GM19351 (cell line): ENCODE measurements around the gene NHSL1.

Source experiments
- ATAC-seq: cut with Tn5 transposase; IDR thresholded peaks from one replicate; pipeline ENCODE4 v1.9.1; 2021; ENCODE audit warnings: mild to moderate bottlenecking, moderate library complexity; ENCODE audit not compliant: unreplicated experiment

NHSL1 gene

GRCh38 chr6:138468320-138469015 lies 30.8 kb downstream of the NHSL1 start:
- ATAC-seq, result no peak

DNA sequence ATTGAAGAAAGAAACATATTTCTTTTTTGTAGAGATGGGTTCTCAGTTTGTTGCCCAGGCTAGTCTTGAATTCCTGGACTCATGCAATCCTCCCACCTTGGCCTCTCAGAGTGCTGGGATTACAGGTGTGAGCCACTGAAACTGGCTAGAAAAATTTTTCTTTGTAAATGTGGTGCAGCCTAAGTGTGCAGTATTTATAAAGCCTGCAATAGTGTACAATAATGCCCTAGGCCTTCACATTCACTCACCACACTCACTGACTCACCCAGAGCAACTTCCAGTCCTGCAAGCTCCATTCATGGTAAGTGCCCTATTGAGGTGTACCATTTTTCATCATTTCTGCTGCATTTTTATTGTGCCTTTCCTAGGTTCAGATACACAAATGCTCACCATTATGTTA lies 31.4 kb downstream of the NHSL1 start:
- ATAC-seq, result no peak

- no peak for ATAC-seq
Measured at GRCh38 chr6:138465007-138465645, 34.2 kb downstream of the NHSL1 start.

DNA sequence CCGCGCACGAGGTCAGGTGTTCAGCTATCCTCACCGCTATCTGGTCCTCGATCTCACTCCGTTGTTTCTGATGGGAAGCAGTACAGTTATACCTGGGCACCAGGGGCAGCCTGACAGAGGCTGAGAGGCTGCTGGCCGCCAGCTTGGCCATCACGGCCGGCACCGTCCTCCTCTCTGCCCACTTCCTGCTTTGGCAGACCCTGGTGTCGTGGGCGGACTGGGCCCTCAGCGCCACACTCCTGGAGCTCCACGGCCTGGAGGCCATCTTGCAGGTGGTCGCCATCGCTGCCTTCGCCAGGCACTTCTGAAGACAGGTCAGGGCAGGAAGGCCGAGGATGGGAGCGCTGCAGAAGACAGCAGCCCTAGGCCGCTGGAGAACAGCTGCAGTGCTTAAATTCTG lies 35.2 kb downstream of the NHSL1 start:
- no peak for ATAC-seq

GRCh38 chr6:138461647-138462046 lies 37.6 kb downstream of the NHSL1 start:
- no peak for ATAC-seq

- no peak for ATAC-seq
Measured at GRCh38 chr6:138456401-138456790, 42.9 kb downstream of the NHSL1 start.

GRCh38 chr6:138455746-138456400 lies 43.4 kb downstream of the NHSL1 start:
- ATAC-seq, result peak; percentile 79

DNA sequence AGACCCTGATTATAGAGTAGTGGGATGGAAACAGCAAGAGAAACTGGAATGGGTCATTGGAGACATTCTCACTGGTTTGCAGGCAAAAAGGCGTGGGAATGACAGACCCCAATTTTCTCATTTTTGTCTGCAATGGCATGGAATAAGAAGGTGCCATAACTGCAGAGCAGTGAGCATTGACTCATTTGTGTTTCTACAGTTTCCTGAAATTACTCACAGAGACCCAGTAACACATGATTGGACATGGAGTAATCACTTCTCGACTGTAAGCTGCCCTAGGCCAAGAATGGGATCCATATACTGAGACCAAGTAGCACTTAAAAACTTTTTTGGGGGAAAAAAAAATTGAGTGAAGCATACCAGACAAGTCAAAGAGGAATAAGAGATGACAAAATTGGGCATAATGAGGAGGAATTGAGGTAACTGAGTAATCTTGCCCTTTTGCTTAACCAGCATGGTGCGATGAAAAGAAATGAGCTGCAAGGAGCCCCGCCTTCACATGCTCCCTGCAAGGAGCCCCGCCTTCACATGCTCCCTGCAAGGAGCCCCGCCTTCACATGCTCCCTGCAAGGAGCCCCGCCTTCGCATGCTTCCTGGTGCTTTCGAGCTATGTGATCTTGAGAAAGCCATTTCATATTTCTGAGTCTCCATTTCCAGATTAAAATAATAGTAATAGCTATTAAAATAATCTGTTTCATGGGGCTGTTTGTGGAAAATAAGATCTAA lies 44.1 kb downstream of the NHSL1 start:
- ATAC-seq, result peak; percentile 56

- no peak for ATAC-seq
Measured at GRCh38 chr6:138451043-138451442, 48.3 kb downstream of the NHSL1 start.

- peak; percentile 73 for ATAC-seq
Measured at GRCh38 chr6:138450445-138450844, 48.8 kb downstream of the NHSL1 start.

GRCh38 chr6:138446821-138447220 lies 52.5 kb downstream of the NHSL1 start:
- ATAC-seq, result no peak

DNA sequence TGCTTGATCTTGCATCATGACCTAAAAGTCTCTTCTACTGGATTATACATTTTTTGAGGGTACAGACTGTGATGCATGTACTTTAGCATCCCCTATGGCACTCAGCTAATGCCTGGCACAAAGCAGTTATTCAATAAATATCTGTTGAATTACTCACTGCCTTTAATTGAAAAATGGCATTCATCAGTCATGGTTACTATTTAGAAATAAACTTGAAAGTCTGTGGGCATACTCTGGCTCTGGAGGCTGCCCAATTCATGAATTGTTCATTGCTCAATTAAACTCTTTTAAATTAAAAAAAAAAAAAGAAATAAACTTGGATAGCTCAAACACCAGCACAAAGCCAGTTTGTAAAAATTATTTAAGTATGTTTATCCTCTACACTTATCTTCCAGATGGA lies 55.3 kb downstream of the NHSL1 start:
- ATAC-seq, result no peak

- ATAC-seq, result no peak
Measured at GRCh38 chr6:138442663-138443062, 56.6 kb downstream of the NHSL1 start.

GRCh38 chr6:138441965-138442364 lies 57.3 kb downstream of the NHSL1 start:
- ATAC-seq, result no peak

GRCh38 chr6:138440758-138441357 lies 58.4 kb downstream of the NHSL1 start:
- ATAC-seq, result no peak

DNA sequence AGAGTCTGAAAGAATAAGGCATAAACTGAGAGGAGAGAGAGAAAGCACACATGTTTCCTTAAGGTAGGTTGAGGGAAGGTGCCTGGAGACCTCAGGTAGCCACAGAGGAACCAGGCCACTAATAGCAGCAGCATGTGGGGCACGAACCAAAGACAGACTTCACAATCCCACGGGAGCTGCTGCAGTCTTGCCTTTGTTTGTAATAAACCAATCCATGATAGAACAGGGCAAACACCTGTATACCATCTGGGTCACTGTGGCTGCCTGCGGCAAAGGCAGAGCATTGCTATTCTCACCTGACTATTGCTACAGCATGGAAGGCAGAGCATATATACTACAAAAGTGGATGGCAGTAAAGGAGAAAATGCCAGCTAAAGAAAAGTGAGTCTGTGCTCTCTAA lies 59.0 kb downstream of the NHSL1 start:
- ATAC-seq, result no peak

DNA sequence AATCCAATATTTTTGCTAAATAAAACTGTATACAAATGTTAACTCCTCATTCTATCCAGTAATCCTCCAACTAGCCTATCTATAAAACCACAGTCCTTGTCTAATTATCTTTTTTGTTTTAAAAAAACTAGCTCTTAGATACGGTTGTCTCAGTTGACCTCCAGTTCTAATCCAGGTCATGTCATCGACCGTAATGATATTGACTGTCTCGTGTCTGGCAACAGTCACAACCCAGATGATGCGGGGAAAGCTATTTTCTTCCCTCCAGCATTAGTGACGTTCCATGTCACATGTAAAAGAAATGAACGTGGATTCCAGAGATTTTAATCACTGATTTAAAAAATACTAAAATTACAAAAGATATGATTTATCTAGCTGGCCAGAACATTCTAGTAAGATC lies 59.7 kb downstream of the NHSL1 start:
- no peak for ATAC-seq

- no peak for ATAC-seq
Measured at GRCh38 chr6:138434925-138435324, 64.4 kb downstream of the NHSL1 start.

DNA sequence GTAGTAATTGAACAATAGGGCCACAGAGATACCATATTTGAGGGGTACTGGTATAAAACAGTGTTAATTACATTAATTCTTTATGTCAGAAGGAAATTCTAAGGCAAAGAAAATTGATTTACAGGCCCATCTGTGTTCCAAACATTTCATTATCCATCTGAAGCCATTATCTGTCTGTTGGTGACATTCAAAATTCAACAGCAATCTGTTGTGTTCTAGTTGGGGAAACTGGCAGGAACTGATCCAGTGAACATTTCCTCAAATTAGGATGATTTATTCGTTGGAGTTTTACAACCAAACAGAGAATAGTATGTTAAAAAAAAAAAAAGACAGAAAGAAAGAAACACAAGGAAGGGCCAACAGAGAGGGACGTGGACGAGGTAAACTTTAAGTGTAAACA lies 65.2 kb downstream of the NHSL1 start:
- ATAC-seq, result no peak

- ATAC-seq, result no peak
Measured at GRCh38 chr6:138432063-138432356, 67.3 kb downstream of the NHSL1 start.

DNA sequence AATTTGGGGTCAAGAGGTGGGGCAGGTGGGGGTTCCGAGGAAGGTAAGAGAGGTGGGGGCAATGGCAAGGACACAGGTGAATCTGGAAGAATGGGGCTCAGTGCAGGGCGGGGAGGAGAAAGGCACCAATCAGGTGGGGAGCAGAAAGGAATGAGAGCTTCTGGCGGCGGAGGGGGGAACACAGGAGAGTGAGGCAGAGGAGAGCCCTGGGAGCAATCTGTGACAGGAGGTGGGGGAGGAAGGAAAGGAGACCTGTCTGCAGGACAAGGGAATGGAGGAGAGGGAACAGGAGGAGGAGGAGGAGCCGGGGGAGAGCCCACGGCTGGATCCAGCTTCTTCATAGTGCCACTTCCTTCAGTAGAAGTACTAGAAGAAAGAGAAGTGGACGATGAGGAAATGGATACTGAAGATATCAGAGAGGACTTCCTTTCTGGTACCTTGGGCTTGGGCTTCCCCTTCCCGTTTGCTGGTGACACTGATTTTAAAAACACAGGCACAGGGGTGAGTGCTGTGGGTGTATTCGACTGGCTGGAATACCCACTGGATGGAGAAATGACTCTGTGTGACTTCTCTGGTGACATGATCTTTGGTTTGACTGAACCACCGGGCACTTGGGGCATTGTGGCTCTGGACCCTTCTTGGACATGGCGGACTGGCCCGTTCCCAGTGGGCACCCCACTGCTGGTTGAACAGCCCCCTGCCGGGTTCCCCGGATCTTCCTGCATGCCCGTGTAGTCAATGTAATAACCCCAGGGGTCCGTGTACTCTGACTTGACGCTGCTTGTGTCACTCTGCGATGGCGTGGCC lies 67.8 kb downstream of the NHSL1 start:
- ATAC-seq, result no peak
